Activated effector memory CD4-positive, alpha-beta T cell treated with anti-CD3 and anti-CD28 coated beads, Interleukin-2, amount 50 U/mL, for 16 hours (primary cell): ENCODE measurements around the gene FRMD4A.

Experiments used
- DNase-seq: peaks from one replicate; pipeline ENCODE4 v3.0.0-alpha.2; 2020

FRMD4A gene

DNA sequence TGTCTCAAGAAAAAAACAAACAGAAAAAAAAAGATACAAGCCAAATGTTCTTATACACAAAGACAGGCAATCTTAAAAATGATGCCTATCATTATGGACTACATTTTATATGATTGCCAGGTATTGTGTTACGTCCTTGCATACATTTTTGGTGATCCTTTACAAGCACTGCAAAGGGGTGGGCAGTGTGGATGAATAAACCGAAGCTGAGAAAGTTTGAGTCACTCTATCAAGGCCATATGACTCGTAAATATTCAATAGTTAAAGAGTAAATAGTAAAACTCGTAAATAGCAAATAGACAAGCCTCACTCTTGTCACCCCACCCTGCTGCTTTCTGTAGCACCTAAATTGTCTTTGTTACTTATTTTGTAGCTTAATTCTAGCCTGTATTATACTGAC, 326.2 kb downstream of the FRMD4A start:
- DNase-seq: no peak

DNA sequence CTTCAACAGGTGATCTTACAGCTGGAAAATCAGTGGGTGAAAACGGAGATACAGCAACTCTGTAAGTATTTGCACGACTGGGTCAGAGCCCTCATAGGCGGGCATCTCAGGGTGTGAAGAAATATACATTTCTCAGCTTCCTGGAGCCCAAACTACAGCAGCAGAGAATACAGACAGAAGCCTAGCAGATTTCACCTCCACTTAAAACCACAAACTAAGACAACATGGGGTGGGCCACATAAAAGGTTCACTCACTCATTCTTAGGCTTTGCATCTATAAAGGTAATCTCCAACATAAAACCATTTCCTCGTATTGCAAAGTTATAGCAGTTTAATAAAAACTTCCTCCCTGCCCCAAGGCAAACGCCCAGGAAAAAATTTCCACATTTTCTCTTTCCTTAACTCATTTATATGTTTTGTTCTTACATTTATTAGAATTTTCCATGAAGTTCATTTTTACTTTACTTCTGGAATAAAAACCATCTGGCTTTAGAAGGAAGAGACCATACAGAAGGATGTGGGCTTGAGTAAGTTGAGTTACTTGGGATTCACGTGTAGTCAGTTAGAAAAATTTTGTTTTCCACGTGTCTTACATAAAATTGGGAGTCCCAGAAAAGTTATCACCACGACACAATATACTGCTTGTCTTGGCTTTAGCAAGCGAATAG, 327.1 kb downstream of the FRMD4A start:
- DNase-seq: no peak

DNA sequence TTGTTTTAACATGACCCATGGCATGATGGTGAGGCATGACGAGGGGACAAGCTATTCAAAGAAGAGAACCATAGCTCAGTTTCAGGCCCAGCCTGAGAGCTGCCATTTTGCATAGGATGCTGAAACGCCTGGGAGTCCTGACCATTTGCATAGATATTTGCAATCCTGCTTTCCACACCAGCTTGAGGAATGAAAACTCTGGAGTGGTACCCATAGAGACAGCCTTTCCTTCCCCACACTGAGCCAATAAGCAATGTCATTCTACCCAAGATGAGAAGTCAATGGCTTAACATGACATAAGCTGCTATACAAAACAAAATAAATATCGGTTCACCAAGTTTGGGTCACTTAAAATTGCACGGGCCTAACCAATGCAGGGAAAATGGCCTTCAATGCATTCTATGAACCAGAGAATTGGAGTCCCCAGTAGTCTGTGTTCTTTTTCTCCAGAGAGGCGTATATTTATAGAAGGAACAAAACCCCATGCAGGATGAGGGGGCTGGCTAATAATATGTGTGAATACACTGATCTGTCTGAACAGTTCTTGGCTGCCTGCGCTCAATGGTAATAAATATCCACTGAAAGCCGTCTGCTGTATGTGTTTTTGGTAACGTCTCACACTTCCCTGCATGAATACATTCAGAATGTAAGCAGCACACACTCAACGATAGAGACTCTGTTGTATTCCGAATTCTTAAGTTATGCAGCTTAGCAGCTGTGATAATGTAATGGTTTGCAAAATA, 329.3 kb downstream of the FRMD4A start:
- DNase-seq: no peak

DNA sequence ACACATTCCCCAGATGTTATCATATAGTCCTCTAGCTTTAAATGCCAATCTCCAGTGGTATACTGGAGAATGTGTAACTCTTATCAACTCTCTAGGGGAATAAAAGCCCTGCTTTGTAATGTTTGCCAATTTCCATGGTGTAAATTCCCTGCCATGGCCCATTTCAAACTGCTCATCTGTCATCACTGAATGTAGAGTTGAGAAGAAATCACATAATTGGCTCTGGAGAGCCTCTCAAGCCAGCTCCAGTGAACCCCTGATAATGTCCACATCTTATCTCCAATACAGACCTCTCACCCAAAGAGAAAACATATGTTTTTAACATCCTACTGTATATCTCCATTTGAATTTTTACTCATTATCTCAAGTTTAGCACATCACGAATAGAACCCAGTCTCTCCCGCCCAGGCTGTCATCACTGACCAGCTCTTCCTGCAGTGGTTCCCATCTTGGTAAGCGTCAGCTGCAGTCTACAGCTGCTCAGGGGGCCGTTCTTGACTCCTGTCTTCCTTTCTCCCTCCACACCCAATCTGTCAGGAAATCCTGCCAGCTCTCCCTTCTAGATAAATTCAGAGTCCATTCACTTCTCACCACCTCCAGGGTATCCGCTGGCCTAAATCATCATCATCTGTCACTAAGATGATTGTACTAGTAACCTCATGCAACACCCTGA, 332.4 kb downstream of the FRMD4A start:
- DNase-seq: no peak

DNA sequence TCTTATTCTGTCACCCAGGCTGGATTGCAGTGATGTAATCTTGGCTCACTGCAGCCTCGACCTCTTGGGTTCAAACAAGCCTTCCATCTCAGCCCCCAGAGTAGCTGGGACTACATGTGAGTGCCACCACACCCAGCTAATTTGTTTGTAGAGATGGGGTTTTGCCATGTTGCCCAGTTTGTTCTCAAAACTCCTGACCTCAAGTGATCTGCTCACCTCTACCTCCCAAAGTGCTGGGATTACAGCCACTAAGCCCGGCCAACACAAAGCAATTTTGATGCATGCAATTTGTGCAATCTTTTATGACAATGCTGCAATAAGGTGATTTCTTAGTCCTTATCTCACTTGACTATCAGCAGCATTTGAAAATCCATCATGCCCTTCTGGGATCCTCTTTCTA, 333.1 kb downstream of the FRMD4A start:
- DNase-seq: no peak

DNA sequence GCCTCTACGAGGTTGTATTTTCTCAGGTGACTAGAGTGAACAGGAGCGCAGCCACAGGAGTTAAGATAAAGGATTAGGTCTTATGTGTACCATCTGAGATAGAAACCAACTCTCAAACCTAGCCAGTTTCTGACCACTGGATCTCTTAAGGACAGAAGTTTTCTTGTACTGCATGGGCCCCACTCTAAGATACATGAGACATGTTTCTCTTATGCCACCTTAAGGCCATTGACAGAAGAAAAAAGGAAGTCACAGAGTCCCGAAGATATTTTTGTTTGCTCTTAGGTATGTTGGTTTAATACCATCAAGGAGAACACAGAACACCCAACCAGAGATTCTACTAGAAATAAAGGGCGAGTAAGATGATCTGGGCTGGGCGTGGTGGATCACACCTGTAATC, 335.8 kb downstream of the FRMD4A start:
- DNase-seq: no peak

DNA sequence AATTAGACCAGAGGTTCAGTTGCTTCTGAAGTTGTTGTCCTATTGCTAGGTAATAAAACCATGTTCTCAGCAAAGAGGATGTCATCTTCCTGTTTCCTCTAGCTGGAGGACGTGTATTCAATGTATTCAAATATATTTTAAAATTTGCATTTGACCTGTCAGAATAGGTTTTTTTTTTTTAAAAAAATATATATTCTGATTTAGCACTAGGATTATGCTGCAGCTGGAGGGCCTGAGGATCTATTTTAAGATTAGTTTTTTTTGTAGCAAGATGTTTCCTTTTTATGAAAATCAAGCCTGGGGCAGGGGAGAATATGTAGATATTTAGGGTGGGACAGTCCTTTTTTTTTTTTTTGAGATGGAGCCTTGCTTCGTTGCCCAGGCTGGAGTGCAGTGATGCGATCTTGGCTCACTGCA, 337.0 kb downstream of the FRMD4A start:
- no peak for DNase-seq

DNA sequence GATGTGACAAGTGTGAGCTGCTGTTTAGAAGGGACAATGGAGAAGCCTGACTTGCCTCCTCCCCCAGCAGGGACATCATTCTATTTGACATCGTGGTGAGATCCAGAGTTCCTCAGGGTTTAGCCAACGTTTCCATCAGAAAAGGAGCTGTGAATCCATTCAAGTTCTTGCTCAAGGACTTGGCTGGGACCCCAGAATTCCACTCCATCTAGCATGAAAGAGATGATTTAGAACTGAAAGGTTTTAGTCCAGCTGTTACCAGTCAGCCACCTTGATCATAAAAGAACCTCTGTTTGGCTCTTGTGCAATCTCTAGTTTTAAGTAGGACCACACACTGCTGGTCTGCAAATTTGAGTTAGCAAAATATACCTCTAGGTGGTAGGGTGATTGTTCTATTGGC, 337.6 kb downstream of the FRMD4A start:
- no peak for DNase-seq

DNA sequence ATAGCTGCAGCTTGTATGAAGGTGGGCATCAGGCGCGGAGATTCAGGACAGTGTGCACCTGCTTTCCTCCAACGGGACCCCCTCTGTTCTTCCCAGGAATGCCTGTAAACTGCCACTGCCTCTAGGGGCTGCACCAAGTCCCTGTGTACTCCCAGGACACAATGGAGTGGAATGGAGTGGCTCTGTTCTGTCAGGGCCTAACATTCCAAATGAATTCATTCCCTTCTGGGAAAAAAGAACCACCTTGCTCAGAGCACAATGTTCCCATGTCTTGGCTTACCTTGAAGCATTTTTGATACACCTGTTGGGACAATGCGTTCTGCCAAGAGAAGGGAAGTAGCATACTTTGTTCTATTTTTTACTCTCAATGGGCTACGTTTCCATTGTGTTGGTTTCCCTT, 339.4 kb downstream of the FRMD4A start:
- DNase-seq: no peak

DNA sequence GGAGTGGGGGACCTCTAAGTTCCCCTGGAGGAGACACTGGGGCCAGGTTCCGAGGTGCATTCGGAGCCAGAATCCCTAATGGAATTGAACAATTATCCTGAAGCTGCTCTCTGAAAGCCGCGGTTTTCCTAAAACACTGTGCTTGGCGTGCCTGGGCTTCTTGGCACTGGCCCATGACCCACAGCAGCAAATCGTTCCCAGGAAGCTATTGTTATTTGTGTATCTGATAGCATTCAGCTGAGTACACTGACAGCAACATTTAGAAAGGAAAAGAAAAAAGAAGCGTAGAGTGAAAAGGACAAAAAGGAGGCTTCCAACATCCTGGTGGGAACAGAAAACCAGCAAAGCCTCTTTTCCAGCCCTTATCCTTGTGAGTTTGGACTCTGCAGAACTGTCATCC, 339.8 kb downstream of the FRMD4A start:
- DNase-seq: no peak

DNA sequence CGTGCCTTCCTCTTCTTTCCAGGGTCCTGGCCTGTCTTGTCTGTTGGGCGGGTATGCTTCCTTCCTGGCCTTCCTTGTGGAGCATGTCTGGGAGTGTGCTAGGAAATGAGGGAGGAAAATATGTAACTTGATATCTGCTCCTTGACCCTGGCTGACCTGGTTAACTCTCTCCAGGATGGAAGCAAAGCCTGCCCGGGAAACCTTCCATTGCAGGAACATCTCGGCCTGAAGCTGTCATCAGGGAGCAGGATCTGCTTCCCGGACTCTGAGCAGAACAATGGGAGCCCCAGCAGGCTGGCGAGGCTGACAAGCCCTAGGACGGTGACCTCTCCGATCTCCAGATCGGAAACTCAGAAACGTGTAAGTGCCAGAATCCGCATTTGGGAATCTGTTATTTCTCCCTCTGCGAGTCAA, 340.3 kb downstream of the FRMD4A start:
- no peak for DNase-seq

DNA sequence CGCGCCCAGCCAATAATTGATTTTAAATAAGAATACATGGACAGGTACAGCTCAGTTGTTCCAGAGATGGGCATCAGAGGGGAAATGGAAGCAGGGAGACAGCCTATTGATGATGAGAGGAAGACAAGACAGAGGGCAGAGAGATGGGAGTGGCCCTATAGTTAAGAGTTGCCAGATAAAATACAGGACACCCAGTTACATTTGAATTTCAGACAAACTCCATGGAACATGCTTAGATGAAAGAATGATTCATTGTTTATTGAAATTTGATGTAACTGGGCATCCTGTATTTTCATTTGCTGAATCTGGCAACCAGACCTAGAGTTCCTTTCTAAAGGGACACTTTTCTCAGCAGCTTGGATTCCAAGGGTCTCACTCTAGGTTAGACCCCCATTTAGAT, 341.1 kb downstream of the FRMD4A start:
- DNase-seq: no peak

DNA sequence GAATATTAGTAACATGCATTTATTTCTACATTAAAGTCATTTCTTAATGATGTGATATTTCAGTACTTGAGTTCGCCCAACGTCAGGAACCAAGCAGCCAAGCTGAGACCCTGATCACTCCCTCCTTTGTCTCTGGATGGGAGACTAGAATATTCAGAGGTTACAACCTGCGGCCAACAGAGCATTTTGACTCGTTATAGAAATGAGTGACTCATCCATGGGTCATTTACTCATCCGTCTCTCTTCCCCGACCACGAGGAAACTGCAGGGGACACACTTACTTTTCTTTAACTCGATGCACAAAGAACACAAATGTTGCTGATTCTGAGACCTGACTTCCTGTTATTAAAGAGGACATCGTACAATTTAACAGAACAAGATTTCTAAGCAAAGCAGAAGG, 343.3 kb downstream of the FRMD4A start:
- DNase-seq: no peak

DNA sequence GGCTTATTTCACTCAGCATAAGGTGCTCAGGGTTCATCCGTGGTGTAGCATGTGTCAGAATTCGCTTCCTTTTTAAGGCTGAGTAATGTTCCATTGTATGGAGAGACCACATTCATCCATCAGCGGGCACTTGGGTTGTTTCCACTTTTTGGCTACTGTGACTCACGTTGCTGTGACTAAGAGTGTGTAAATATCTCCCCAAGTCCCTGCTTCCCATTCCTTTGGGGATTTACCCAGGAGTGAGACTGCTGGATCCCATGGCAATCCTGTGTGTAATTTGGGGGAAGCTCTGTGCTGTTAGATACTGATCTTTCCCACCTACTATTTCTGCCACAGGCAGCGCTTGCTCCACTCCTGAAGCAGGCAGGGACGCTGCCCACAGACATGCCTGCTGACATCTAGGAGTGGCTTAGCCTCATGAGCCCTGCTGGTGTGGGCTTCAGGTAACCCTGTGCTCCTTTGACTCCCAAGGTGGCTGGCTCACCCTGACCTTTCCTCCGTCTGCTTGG, 346.0 kb downstream of the FRMD4A start:
- no peak for DNase-seq

DNA sequence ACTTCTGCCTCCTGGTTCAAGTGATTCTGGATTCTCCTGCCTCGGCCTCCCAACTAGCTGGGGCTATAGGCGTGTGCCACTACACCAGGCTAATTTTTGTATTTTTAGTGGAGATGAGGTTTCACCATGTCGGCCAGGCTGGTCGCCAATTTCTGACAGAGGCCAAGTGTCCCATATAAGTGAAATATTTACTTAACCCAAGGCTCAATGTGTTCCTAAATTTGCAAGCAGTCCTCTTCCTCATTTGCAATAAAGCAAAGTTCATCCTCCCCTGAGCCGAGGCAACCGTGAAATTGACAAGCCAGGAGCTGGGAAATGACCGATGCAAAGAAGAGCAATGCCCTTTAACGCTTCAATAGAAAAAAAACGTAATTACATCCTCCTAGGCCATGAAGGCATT, 347.7 kb downstream of the FRMD4A start:
- DNase-seq: no peak

DNA sequence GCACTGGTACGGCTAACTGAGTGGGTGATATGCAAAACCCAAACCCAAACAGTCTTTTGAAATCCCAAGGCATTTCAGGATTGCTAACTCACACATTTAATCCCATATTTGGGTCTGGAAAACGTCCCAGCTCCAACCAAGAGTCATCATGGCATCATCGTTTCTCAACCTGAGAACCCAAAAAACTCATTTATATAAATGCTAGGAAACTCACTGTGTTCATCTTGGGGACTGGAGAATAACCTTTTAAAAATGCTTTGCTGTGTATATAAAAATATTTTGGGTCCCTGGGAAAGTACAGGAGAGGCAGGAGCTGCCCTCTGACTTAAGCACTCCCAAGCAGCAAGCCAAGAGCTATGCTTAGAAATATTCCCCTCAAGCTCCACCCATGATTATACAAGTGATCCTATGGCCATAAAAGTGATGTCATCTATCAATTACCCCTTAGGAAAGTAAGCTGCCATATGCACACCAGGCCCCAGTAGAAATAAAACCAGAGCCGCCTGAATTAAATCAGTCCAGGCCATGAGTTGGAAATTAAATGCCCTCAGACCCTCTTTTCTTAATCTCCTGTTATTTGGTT, 352.1 kb downstream of the FRMD4A start:
- no peak for DNase-seq

DNA sequence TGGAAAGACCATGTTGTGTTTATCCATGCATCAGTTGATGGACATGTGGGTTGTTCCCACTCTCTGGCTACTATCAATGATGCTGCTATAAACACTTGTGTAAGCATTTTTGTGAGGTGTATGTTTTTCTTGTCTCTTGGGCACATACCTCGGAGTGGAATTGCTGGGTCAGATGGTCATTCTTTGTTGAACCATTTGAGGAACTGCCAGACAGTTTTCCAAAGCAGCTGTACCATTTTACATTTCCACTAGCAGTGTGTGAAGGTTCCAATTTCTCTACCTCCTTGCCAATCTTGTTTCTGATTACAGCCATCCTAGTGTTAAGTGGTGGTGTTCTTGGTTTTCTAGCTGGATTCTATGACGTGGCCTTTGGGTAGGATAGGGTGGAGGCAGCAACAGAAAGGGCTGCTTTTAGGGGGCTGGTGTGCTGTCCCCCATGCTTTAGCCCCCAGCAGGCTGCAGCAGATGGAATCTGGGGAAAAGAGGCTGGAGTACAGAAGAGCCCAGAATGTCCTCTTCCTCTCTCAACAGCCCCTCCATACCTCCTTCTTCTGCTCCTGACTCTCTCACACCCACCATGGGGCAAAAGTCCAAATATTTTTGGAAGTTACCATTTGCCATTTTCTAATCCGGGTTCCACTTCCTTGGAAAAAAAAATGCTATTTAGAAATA, 352.7 kb downstream of the FRMD4A start:
- DNase-seq: no peak

DNA sequence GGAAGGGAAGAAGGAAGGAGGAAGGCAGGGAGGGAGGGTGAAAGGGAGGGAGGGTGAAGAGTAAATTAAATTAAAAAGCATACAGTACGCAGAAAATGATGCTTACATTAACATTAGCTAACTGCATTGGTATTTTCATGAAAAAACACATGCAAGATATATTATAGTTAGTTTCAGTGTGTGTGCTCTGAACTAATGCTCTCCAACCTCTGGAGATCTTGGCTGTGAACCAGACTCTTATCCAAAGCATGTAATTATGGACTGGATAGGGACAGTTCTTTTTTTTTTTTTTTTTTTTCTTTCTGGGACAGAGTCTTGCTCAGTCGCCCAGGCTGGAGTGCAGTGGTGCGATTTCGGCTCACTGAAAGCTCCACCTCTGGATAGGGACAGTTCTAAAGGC, 357.0 kb downstream of the FRMD4A start:
- no peak for DNase-seq

DNA sequence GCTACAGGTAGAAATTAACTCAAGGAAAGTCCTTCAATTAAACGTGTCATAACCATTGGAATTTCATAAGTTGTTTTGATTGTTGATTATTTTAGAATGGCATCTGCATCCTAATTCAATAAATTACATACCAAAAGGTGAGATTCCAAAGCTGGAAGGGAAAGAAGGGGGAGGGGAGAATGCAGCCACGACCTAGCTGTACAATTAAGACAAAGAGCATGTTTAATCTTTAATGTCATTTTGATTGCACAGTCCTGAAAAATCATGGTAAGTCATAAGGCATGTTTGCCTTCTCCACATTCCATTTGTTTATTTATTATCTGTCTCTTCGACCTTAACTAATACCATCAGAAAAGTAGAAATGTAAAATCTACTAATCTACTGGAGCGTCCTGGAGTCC, 358.1 kb downstream of the FRMD4A start:
- no peak for DNase-seq

DNA sequence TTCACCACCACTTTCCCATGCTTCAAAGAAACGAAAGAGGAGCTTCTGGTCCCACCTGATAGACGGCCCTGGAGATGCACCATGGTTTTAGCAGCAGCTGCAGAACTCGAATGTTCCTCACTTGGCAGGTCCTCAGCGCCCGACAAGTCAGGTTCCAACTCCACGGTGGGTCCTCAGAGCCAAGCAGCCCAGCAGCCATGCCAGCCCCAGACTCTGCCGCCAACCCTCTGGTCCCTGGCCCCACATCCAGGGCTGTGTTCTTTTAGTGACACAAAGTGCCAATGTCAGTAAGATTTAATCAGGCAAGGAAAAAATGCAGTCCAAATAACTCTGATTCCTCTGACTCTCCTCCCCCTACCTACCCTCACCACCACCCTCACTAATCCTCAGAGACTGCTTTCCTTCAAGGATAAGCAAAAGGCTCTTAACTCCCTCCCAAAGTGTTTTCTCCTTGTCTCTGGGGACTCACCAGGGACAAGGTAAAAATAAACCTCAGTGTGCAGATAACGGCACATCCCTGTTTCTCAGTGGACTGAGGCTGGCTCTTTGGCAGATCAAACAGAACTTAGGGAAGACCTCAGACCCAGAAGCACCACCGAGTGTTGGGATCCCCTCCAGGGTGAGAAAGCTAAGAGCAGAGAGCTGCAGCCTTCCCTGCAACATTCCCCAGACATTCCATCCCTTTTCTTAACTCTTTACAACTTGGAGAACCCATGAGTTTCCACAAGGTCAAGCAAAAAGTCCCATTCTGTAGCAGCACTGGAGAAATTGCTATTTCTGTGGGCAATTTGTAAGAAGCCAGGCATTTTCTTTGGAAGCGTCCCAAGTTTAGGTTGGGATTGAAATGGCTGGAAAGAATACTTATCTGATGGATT, 358.9 kb downstream of the FRMD4A start:
- DNase-seq: no peak

DNA sequence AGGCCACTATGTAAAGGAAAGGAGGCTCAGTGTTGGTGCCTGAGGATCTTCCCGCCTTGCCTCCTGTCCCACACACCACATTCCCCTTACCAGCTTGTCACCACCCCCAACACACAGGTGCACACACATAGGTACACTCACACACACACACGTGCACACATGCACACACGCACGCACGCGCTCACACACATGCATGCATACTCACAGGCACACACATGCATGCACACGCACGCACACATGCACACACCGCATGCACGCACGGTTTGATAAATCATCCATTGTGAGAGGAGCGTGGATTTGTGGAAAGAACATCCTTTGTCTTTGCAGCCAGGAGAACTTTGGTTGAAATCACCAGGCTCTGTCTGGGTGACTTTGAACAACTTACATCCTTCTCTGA, 359.8 kb downstream of the FRMD4A start:
- no peak for DNase-seq
